Measurements from ENCODE around the gene MRPL45. TPM values are rescaled to one million over a fixed set of nuclear protein-coding genes. Genes with fewer than 3 reads are reported as not detected.

The MRPL45 gene
- total and polyA plus RNA-seq, 2 experiments from 2014 or later, result 42.6 to 63.9 TPM

- peaks cover 59% of the 10 kb centered on the region for H3K4me1 Mint-ChIP-seq
- no peaks in the 10 kb centered on the region; the same call in 2 of the 3 replicates for H3K36me3 Mint-ChIP-seq (ENCODE audit: low read depth)
- no peaks in the 10 kb centered on the region for H3K9me3 Mint-ChIP-seq
- Histone ChIP-seq H3K4me2 (no peak overlapping the region), H3K36me3 (ENCODE audit: insufficient read depth) (no peaks in the 10 kb centered on the region), H2AFZ (no peak overlapping the region), H3K4me1 (ENCODE audit: insufficient read depth) (peaks cover 9% of the 10 kb centered on the region), H3F3A (replicated peaks; ENCODE audit: low read depth) (no peaks in the 10 kb centered on the region; the same call in 1 of the 2 replicates), H3K27me3 (ENCODE audit: insufficient read depth) (no peaks in the 10 kb centered on the region), H3K79me2 (replicated peaks; ENCODE audit: insufficient read depth) (no peaks in the 10 kb centered on the region), H3K4me3 (no peak overlapping the region), H4K20me1 (replicated peaks; ENCODE audit: insufficient read depth) (no peaks in the 10 kb centered on the region), H3K9me2 (ENCODE audit: insufficient read depth) (peaks cover 9% of the 10 kb centered on the region; the same call in 1 of the 2 replicates), H3K27ac (ENCODE audit: low read depth) (peak overlapping the region; percentile 26; the same call in 1 of the 2 replicates)
- TF ChIP-seq REST (IDR thresholded peaks at IDR 0.05; ENCODE audit: unreplicated experiment) (no peak), NANOG (IDR thresholded peaks at IDR 0.05; ENCODE audit: borderline replicate concordance) (no peak), POLR2AphosphoS5 (IDR thresholded peaks at IDR 0.05; ENCODE audit: low read depth) (no peak), CREB1 (CRISPR knock-in tag; IDR thresholded peaks at IDR 0.05; ENCODE audit: low read depth) (no peak), ZNF331 (CRISPR knock-in tag; IDR thresholded peaks at IDR 0.05; ENCODE audit: low read depth) (no peak), CTCF (conservative IDR thresholded peaks at IDR 0.05; ENCODE audit: low read depth in 2 of 2) (no peak), EZH2 (IDR thresholded peaks at IDR 0.05; ENCODE audit: low read depth, unreplicated experiment) (no peak), ETS1 (IDR thresholded peaks at IDR 0.05) (no peak), JUNB (IDR thresholded peaks at IDR 0.05; ENCODE audit: unreplicated experiment) (no peak), STAT1 (IDR thresholded peaks at IDR 0.05; ENCODE audit: unreplicated experiment) (no peak)
- ATAC-seq, result no peak
- no peak for DNase-seq (ENCODE audit: low spot score)
- H3K4me3 Mint-ChIP-seq, result no peak overlapping the region; the same call in 2 of the 3 replicates
- 0 out of 2 replicates have a peak overlapping the region, but pooled peaks have one; percentile 46 for H3K27ac Mint-ChIP-seq
- peaks cover 9% of the 10 kb centered on the region for H3K27me3 Mint-ChIP-seq (ENCODE audit: insufficient read depth, low read depth, poor library complexity)
Observed at GRCh38 chr17:38329808-38330730, 33.1 kb downstream of the MRPL45 start.

Measured in GM23338 (cell line).